ENCODE data around the gene AKT1.

AKT1 gene

GRCh38 chr14:104777808-104778249 is 17.7 kb downstream of the AKT1 start:
- DNase-seq (ENCODE audit: low read depth in 2 of 2) = no peak
- H3K4me3 ChIP-seq (replicated peaks in 1 of 2; ENCODE audit: low read depth in 2 of 2, low read length in 2 of 2) = no peak overlapping the region
- TF ChIP-seq CTCF (IDR thresholded peaks at IDR 0.05; ENCODE audit: low read depth, low read length) = no peak

GRCh38 chr14:104776961-104777807 is 18.4 kb downstream of the AKT1 start:
- no peak for TF ChIP-seq CTCF (IDR thresholded peaks at IDR 0.05; ENCODE audit: low read depth, low read length)
- no peak for DNase-seq (ENCODE audit: low read depth in 2 of 2)
- H3K4me3 ChIP-seq (replicated peaks in 1 of 2; ENCODE audit: low read depth in 2 of 2, low read length in 2 of 2) = no peak overlapping the region

- TF ChIP-seq CTCF (IDR thresholded peaks at IDR 0.05; ENCODE audit: low read depth, low read length) = no peak
- H3K4me3 ChIP-seq (replicated peaks in 1 of 2; ENCODE audit: low read depth in 2 of 2, low read length in 2 of 2) = no peak overlapping the region
- no peak for DNase-seq (ENCODE audit: low read depth in 2 of 2)
These were observed 19.1 kb downstream of the AKT1 start for GRCh38 chr14:104776481-104776880.

GRCh38 chr14:104775073-104775489 is 20.5 kb downstream of the AKT1 start:
- DNase-seq (ENCODE audit: low read depth in 2 of 2) = no peak
- H3K4me3 ChIP-seq (replicated peaks in 1 of 2; ENCODE audit: low read depth in 2 of 2, low read length in 2 of 2) = no peak overlapping the region
- no peak for TF ChIP-seq CTCF (IDR thresholded peaks at IDR 0.05; ENCODE audit: low read depth, low read length)

GRCh38 chr14:104774453-104775072 is 21.0 kb downstream of the AKT1 start:
- no peak for TF ChIP-seq CTCF (IDR thresholded peaks at IDR 0.05; ENCODE audit: low read depth, low read length)
- no peak overlapping the region for H3K4me3 ChIP-seq (replicated peaks in 1 of 2; ENCODE audit: low read depth in 2 of 2, low read length in 2 of 2)
- no peak for DNase-seq (ENCODE audit: low read depth in 2 of 2)

- TF ChIP-seq CTCF (IDR thresholded peaks at IDR 0.05; ENCODE audit: low read depth, low read length) = no peak
- no peak overlapping the region for H3K4me3 ChIP-seq (replicated peaks in 1 of 2; ENCODE audit: low read depth in 2 of 2, low read length in 2 of 2)
- no peak for DNase-seq (ENCODE audit: low read depth in 2 of 2)
These were observed 21.8 kb downstream of the AKT1 start for GRCh38 chr14:104773505-104774452.

Data from cardiac fibroblast (primary cell).